GM12872 (cell line): ENCODE measurements around the gene RAPGEF4.

ENCODE experiments used
- TF ChIP-seq, protein P1 (sequence below): IDR thresholded peaks from 3 replicates; pipeline ENCODE4 v1.5.1; 2011; ENCODE audit warnings: low read depth, mild to moderate bottlenecking, low read length, moderate library complexity; ENCODE audit not compliant: insufficient read depth

RAPGEF4 gene

DNA sequence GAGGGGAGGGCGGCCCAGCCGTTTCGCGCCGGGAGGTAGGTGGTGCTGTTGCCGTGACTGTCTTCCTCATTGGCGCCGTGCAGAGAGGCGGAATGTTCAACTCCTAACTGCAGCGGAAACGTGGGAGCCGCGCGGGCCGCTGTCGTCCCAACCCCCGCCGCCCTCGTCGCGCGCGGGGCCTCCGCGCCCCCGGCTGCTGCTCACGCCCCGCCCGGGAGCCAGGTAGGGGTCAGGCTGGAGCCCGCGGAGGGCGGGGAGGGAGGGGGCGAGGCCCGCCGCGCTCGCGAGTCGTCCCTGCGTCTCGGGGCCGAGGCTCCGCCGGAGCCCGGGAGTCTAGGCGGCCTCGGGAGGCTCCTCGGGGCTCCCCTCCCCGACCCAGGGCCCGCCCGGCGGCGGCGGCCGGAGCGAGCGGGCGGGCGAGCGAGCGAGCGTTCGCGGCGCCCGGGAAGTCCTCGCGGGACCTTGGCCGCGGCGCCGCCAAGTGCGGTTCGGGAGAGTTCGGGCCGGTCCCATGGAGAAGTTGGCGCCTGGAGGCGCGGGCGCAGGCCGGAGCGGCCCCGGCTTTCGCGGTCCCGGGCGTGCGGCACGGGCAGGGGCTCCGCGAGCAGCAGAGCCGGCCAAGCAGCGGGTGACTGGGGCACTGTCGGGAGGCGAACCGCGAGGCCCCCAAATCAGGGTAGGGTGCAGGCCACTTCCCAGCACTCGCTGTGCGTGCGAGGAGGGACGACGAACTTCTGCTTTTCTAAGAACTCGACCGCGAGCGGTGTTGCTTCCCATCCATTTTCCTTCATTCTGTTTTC, 340.3 kb downstream of the RAPGEF4 start, which contains the start of gene MAP3K20:
Gene MAP3K20, plus strand, starts transcription at position 66 of the 800 bp plus-strand sequence. CDS start 15,186 bp downstream, outside the sequence.
- TF ChIP-seq, protein P1, sequence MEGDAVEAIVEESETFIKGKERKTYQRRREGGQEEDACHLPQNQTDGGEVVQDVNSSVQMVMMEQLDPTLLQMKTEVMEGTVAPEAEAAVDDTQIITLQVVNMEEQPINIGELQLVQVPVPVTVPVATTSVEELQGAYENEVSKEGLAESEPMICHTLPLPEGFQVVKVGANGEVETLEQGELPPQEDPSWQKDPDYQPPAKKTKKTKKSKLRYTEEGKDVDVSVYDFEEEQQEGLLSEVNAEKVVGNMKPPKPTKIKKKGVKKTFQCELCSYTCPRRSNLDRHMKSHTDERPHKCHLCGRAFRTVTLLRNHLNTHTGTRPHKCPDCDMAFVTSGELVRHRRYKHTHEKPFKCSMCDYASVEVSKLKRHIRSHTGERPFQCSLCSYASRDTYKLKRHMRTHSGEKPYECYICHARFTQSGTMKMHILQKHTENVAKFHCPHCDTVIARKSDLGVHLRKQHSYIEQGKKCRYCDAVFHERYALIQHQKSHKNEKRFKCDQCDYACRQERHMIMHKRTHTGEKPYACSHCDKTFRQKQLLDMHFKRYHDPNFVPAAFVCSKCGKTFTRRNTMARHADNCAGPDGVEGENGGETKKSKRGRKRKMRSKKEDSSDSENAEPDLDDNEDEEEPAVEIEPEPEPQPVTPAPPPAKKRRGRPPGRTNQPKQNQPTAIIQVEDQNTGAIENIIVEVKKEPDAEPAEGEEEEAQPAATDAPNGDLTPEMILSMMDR, result peak; percentile 33; the same call in 2 of the 3 replicates

DNA sequence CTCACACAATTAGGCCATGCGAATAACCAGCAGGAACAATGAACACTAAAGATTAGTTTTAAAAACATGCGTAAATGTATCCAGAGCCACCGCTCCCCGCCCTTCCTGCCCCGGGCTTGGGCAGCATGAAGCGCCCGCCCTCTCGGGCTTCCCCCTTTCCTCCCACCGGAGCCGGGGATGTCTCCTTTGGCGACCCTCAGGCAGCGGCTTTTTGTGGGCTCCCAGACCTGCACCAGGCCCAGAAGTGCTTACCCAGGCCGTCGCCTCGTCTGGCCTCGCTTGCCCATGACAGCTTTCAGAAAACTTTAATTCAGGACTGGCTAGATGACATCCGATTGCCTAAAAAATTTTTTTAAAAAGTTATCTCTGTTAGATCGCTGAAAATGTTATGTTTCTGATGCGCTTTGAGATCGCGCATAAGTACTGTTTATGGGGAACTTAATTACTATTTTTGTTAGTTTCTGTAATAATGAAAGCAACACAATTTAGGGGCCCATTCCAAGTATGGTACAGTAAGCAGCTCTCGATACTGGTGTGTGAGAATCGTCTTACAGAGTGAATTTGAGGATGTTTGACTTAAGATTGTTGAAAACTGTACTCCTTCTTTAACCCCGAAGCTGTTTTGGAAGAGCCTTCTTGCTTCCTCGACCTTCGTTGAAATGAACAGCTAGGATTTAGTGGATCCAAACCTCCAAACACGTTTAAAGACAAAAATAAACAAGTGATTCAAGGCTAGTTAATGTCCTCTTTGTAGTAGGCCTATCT, 341.1 kb downstream of the RAPGEF4 start:
- TF ChIP-seq, protein P1, result no peak

DNA sequence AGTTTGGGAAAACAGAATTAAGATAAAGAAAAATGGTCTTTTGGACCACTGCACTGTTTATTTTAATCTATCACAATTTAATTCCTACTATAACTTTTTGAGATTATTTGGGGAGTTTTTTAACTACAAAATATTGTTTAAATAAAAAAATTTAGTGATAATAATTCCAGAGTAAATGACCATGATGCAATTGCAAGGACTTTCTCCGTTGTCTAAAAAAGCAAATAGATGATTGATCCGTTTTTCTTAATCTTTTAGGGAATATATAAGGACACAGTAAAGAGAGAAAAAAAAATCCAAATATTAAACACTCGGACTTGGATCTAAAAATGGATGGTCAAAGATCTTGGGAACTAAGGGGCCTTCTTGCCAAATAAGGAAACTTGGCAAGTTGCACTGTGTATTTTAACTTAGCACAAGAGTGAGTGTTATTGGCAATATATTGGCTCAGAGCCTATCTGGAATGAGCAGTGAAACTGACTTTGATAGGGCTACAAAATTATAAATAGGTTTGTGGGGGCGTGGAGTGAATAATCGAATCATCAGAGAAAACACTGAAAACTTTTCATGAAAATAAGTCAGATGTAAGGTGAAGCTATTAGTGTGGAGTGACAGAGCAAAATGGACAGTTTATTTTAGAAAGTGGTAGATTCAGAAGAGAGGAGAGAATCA, 342.0 kb downstream of the RAPGEF4 start:
- TF ChIP-seq, protein P1, result no peak

DNA sequence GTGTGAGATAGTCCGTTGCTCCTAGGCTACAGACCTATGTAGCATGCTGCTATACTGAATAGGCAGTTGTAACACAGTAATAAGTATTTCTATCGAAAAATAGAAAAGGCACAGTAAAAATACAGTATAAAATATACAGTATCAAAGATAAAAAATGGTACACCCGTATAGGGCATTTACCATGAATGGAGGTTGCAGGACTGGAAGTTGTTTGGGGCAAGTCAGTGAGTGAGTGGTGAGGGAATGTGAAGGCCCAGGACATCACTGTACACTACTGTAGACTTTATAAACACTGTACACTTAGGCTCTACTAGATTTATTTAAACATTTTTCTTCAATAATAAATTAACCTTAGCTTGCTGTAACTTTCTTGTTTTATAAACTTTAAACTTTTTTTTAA, 343.5 kb downstream of the RAPGEF4 start:
- TF ChIP-seq, protein P1, result no peak

DNA sequence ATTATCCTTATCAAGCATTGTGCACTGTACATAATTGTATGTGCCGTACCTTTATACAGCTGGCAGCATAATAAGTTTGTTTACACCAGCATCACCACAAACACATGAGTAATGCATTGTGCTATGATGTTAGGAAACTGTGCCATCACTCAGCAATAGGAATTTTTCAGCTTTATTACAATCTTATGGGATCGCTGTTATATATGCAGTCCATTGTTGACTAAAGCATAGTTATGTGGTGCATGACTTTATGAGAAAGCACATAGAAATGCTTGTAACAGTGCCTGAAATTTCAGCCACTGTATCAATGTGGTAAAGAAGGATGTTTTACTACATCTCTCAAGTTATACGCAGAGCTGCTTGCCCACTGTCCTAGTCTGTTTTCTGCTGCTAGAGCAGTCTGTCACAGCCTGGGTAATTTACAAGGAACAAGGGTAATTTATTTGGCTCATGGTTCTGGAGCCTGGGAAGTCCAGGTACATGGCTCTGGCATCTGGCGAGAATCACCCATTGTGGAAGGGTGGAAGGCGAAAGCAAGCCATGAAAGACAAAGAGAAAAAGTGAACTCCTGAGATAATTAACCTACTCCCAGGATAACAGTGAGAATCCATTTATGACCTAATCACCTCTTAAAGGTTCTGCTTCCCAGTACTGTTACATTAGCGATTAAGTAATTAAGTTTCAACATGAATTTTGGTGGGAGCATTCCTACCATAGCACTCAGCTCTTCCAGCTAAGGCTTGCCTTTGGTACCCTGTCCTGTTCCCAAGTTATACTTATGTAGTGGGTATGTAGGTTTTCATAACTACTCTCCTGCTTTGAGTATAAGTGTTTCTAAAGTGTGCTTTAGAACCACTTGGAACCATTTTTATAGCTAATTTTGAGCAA, 344.6 kb downstream of the RAPGEF4 start:
- TF ChIP-seq, protein P1, result no peak

DNA sequence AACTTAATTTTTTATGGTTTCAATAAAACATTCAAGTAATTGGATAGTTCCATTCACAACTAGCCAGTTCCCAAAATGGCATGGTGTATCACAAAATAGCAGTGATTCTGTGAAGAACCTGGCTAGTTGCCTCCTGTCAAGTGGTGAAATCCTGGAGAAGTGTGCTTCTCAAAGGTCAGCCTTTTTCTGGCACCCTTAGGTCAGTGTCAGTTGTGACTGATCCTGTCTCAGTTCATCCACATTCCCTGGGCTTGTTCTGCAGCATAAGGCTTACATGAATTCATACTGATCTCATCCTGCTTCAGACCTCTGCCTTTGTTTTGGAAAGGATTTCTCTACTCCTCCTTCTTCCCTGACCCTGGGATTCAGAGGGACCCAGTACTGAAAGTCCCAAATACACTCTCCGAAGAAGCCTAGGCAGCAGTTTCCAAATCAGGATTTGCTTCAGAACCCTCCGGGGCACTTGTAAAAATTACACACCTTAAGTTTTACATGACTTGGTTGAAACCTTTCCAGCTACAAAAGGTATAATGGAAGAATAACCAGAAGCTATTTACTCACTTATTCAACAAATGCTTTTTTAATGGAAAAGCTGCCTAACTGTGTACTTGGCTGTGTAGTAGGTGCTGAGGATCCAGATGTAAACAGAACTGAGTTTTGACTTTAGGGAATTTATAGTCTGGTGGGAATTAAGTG, 351.0 kb downstream of the RAPGEF4 start:
- TF ChIP-seq, protein P1, result no peak
